BLaER1 treated with 17β-estradiol and CSF1 and Interleukin-3, amounts not matched to agents 10 nM and 100 nM (cell line): ENCODE data around the gene SCN3B.

Experiments
- H3K27ac ChIP-seq, 11 experiments: shearing (Covaris generic); formaldehyde crosslinking; 2 replicates each; pipeline ENCODE4 v1.8.1; 2022
- H3K27me3 ChIP-seq, 11 experiments: shearing (Covaris generic); formaldehyde crosslinking; 2 replicates each; pipeline ENCODE4 v1.8.1; 2022
- H3K36me3 ChIP-seq, 11 experiments: shearing (Covaris generic); formaldehyde crosslinking; 2 replicates each; pipeline ENCODE4 v1.8.1; 2022
- H3K4me1 ChIP-seq, 10 experiments: shearing (Covaris generic); formaldehyde crosslinking; 2 replicates each; pipeline ENCODE4 v1.8.1; 2022
- H3K4me2 ChIP-seq, 11 experiments: shearing (Covaris generic); formaldehyde crosslinking; 2 replicates each; pipeline ENCODE4 v1.8.1; 2022
- H3K4me3 ChIP-seq, 10 experiments: shearing (Covaris generic); formaldehyde crosslinking; 2 replicates each; pipeline ENCODE4 v1.8.1; 2022
- H3K9ac ChIP-seq, 11 experiments: shearing (Covaris generic); formaldehyde crosslinking; 2 replicates each; pipeline ENCODE4 v1.8.1; 2022
- H3K9me3 ChIP-seq, 11 experiments: shearing (Covaris generic); formaldehyde crosslinking; replicated peaks in 1 of 11; 2 replicates each; pipeline ENCODE4 v1.8.1; 2022
- H4K20me1 ChIP-seq, 11 experiments: shearing (Covaris generic); formaldehyde crosslinking; 2 replicates each; pipeline ENCODE4 v1.8.1; 2022
- Cebpa-rat ChIP-seq, 11 experiments: shearing (Covaris generic); IDR thresholded peaks; 2 replicates each; pipeline ENCODE4 v1.8.1; 2022

SCN3B gene

DNA sequence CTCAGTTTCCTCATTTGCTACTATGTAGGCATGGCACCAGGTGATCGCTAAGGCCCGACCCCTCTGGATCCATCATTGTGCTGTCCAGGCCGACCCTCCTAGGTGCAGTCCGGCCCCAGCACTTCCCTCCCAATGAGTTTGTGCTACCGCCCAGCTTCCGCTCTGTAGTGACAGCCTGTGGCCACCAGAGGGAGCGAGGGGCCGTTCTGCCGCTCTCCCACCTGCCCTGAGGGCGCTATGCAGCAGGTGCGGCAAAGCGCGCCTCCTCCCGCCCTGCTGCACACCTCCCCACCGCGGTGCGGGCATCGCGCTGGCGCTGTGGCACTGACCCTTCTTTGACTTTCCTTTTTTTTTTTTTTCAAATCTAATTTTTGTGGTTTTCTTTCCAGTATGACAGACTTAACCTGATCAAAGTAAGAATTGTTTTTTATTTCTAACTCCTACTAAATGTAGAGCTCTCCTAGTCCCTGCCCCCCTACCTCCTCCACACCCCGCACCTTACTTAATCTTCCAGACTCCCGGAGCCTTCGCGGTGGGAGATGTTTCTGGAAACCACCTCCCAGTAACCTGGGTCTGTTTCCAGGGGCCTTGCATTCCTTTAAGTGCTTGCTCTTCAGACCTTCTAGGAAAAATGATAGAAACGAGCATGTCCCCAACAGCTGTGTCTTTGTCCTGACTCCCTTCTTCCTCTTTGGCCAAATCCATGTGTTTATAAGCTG lies 73.7 kb downstream of the SCN3B start:
- Histone ChIP-seq H3K27me3 (no peaks in the 10 kb centered on the region), H3K4me1 (peaks cover 23 to 45% (median 35%) of the 10 kb centered on the region in 10 experiments), H3K36me3 (no peaks in the 10 kb centered on the region; a peak in 1 of 22 replicates), H3K27ac (no peak overlapping the region), H4K20me1 (peaks cover 0 to 45% (median 11%) of the 10 kb centered on the region in 11 experiments; a peak in 13 of 22 replicates), H3K9ac (no peak overlapping the region), H3K4me2 (peak overlapping the region in 9 of 11 experiments; percentile 3 to 76 (median 31); a peak in 14 of 22 replicates), H3K4me3 (no peak overlapping the region), H3K9me3 (no peaks in the 10 kb centered on the region)
- TF ChIP-seq Cebpa-rat (IDR thresholded peaks at IDR 0.05), result no peak

DNA sequence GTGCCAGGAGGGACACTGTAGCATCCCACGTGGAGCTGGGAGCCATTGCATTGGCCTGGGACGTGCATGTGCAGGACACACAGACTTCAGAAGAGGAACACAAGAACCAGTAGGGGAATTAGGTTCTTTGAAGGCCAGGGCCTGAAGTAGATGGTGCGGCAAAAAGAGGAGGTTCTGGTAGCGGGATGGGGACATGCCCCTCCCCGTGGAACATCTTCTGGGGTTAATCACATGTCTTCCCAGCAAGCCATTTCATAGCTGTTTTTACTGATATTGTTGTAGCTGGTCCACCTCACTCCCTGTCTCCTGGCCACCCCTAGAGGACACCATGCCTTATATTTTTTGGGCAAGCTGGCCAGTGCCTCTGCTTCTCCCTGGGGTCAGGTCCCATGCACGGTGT lies 74.3 kb downstream of the SCN3B start:
- H4K20me1 ChIP-seq, result peaks cover 0 to 45% (median 11%) of the 10 kb centered on the region in 11 experiments; a peak in 13 of 22 replicates
- no peak overlapping the region for H3K27ac ChIP-seq
- H3K4me2 ChIP-seq, result peak overlapping the region in 7 of 11 experiments; percentile 3 to 76 (median 31); a peak in 12 of 22 replicates
- no peaks in the 10 kb centered on the region for H3K9me3 ChIP-seq
- no peak for TF ChIP-seq Cebpa-rat (IDR thresholded peaks at IDR 0.05)
- no peak overlapping the region for H3K9ac ChIP-seq
- no peak overlapping the region for H3K4me3 ChIP-seq
- H3K36me3 ChIP-seq, result no peaks in the 10 kb centered on the region; a peak in 1 of 22 replicates
- H3K4me1 ChIP-seq, result peaks cover 21 to 45% (median 36%) of the 10 kb centered on the region in 10 experiments
- H3K27me3 ChIP-seq, result no peaks in the 10 kb centered on the region

DNA sequence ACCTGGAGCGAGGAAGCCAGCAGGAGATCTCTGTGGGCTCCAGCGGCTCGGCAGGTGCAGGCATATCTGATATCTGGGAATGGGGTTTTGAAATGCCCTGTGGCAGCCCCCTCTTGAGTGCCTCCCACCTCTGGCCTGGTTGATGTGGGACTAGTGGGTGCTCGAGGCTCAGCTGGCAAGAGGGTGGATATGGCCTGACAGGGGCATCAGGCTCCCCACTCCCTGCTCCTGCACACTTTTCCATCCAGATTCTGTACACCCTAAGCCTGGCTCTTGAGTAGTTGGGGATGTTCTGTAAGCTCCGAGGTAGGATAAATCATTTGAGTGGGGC lies 75.0 kb downstream of the SCN3B start:
- no peak for TF ChIP-seq Cebpa-rat (IDR thresholded peaks at IDR 0.05)
- no peak overlapping the region for H3K4me3 ChIP-seq
- H3K9ac ChIP-seq, result no peak overlapping the region

More for the DNA sequence above, 75.0 kb downstream of the SCN3B start:
- H3K27me3 ChIP-seq, result no peaks in the 10 kb centered on the region
- no peaks in the 10 kb centered on the region for H3K9me3 ChIP-seq
- no peak overlapping the region for H3K4me2 ChIP-seq
- H3K27ac ChIP-seq, result no peak overlapping the region
- no peaks in the 10 kb centered on the region; a peak in 1 of 22 replicates for H3K36me3 ChIP-seq
- peaks cover 15 to 45% (median 32%) of the 10 kb centered on the region in 10 experiments for H3K4me1 ChIP-seq
- H4K20me1 ChIP-seq, result peaks cover 0 to 51% (median 11%) of the 10 kb centered on the region in 11 experiments; a peak in 13 of 22 replicates
